K562 (cell line): ENCODE data around the gene SMIM10L1. TPM values are rescaled to one million over a fixed set of nuclear protein-coding genes. Genes with fewer than 3 reads are reported as not detected.

Experiments
- DACH1 ChIP-seq: fragments of 450-650 bp; IDR thresholded peaks from 2 replicates; pipeline ENCODE4 v1.6.1; 2018; ENCODE audit not compliant: partially characterized antibody
- DPF2 ChIP-seq: fragments of 450-650 bp; IDR thresholded peaks from 2 replicates; pipeline ENCODE4 v1.6.1; 2016
- E2F5 ChIP-seq: sonication (generic); formaldehyde crosslinking; IDR thresholded peaks from 2 replicates; pipeline ENCODE4 v1.8.0; 2022; ENCODE audit warnings: mild to moderate bottlenecking, missing genetic modification reagents
- EHMT2 ChIP-seq: fragments of 450-650 bp; IDR thresholded peaks from 2 replicates; pipeline ENCODE4 v1.6.1; 2018; ENCODE audit warnings: antibody characterized with exemption
- ELF1 ChIP-seq: fragments of 200-800 bp; sonication (Bioruptor generic); IDR thresholded peaks from 2 replicates; pipeline ENCODE4 v1.6.1; 2016; ENCODE audit warnings: missing genetic modification characterization, missing compliant biosample characterization
- FOSL1 ChIP-seq: fragments of 200-800 bp; sonication (Bioruptor generic); conservative IDR thresholded peaks from 2 replicates; pipeline ENCODE4 v1.6.1; 2016; ENCODE audit warnings: missing genetic modification characterization, missing compliant biosample characterization
- HNRNPUL1 ChIP-seq: fragments of 200-400 bp; formaldehyde crosslinking; IDR thresholded peaks from 2 replicates; pipeline ENCODE4 v1.6.1; 2017; ENCODE audit warnings: low read length
- JUND ChIP-seq, 2 experiments: IDR thresholded peaks; 2 replicates in 1 of 2; 3 replicates in 1 of 2; pipeline ENCODE4 v1.6.1; 2011; ENCODE audit warnings: borderline replicate concordance in 2 of 2, low read depth in 2 of 2, low read length in 2 of 2, improper control_type of control experiment in 1 of 2, missing biosample characterization in 1 of 2, missing genetic modification characterization in 1 of 2, missing genetic modification reagents in 1 of 2
- KDM5B ChIP-seq: fragments of 200-600 bp; sonication (generic); IDR thresholded peaks from 2 replicates; pipeline ENCODE4 v1.6.1; 2012; ENCODE audit warnings: low read depth, mild to moderate bottlenecking, moderate library complexity, low read length, control low read depth, inconsistent platforms; ENCODE audit not compliant: insufficient replicate concordance
- MCM5 ChIP-seq: fragments of 450-650 bp; IDR thresholded peaks from 2 replicates; pipeline ENCODE4 v1.6.1; 2016; ENCODE audit warnings: low read depth
- MYC ChIP-seq, 2 experiments: fragments of 250-450 bp in 1 of 2; sonication (Bioruptor Pico) in 1 of 2; IDR thresholded peaks; 2 replicates each; pipeline versions ENCODE4 v1.5.1 to v1.6.1; 2012 to 2021; ENCODE audit warnings: low read depth in 2 of 2, borderline replicate concordance in 1 of 2, improper control_type of control experiment in 1 of 2, low read length in 1 of 2, mild to moderate bottlenecking in 1 of 2, moderate library complexity in 1 of 2
- NFYB ChIP-seq: IDR thresholded peaks from 2 replicates; pipeline ENCODE4 v1.6.1; 2011; ENCODE audit warnings: mild to moderate bottlenecking, moderate library complexity; ENCODE audit not compliant: insufficient read length; ENCODE audit errors: extremely low read depth
- RUNX1 ChIP-seq: sonication (generic); IDR thresholded peaks from 2 replicates; pipeline ENCODE4 v1.6.1; 2016; ENCODE audit warnings: antibody characterized with exemption, low read depth
- TEAD1 ChIP-seq, 2 experiments: fragments of 450-650 bp in 1 of 2; sonication (generic) in 1 of 2; formaldehyde crosslinking; IDR thresholded peaks; 2 replicates each; pipeline versions ENCODE4 v1.4.0 to v1.8.0; 2020 to 2022; ENCODE audit warnings: mild to moderate bottlenecking in 2 of 2, missing genetic modification reagents in 1 of 2
- THRB ChIP-seq: fragments of 450-650 bp; formaldehyde crosslinking; conservative IDR thresholded peaks from 2 replicates; pipeline ENCODE4 v1.4.0; 2022; ENCODE audit warnings: mild to moderate bottlenecking, missing genetic modification characterization
- ZBTB7A ChIP-seq: IDR thresholded peaks from 2 replicates; pipeline ENCODE4 v1.6.1; 2011; ENCODE audit warnings: low read depth, mild to moderate bottlenecking, low read length, moderate library complexity, borderline replicate concordance; ENCODE audit not compliant: control insufficient read depth
- ZNF274 ChIP-seq: IDR thresholded peaks from 2 replicates; pipeline ENCODE4 v1.6.1; 2011; ENCODE audit warnings: low read depth, mild to moderate bottlenecking, low read length, moderate library complexity, borderline replicate concordance
- polyA plus RNA-seq, 8 experiments: library from polyadenylated mRNA; depleted of rRNA in 4 of 8; stranded (reverse) in 5 of 8; unstranded in 3 of 8; fragments of >200 nt; fragmentation: Nextera tagmentation in 2 of 8; fragmentation: Illumina TruSeq in 1 of 8; extraction: Ambion mirVana in 2 of 8; extraction: Trizol in 1 of 8; gene quantifications; 2 replicates each; pipeline versions ENCODE4 v1.2.1 to v1.2.3, GENCODE V29; 2011 to 2014; ENCODE audit warnings: inconsistent platforms in 1 of 8, missing spikeins in 1 of 8
- total RNA-seq, 7 experiments: library from RNA; depleted of rRNA in 6 of 7; stranded (reverse); fragments of >200 nt in 6 of 7; fragmentation: Illumina TruSeq in 2 of 7; extraction: Trizol in 2 of 7; gene quantifications; 2 replicates each; pipeline versions ENCODE4 v1.2.1 to v1.2.3, GENCODE V29; 2011 to 2021; ENCODE audit warnings: low replicate concordance in 1 of 7
- TF ChIP-seq, protein P1 (sequence below): fragments of 250-450 bp; sonication (Bioruptor Pico); IDR thresholded peaks from 2 replicates; pipeline ENCODE4 v1.9.0; 2021; ENCODE audit warnings: mild to moderate bottlenecking
- TF ChIP-seq, protein P2 (sequence below), 3 experiments: IDR thresholded peaks in 2 of 3; conservative IDR thresholded peaks in 1 of 3; 2 replicates each; pipeline ENCODE4 v1.5.1; 2011 to 2012; ENCODE audit warnings: low read length in 3 of 3, mild to moderate bottlenecking in 3 of 3, control low read depth in 2 of 3, improper control_type of control experiment in 1 of 3, inconsistent platforms in 1 of 3, low read depth in 1 of 3, mixed read lengths in 1 of 3, moderate library complexity in 1 of 3; ENCODE audit not compliant: insufficient read depth in 2 of 3
- TF ChIP-seq, protein P3 (sequence below): fragments of 450-650 bp; IDR thresholded peaks from 2 replicates; pipeline ENCODE4 v1.6.1; 2016; ENCODE audit warnings: missing biosample characterization, missing genetic modification characterization

Gene SMIM10L1
- total and polyA plus RNA-seq, 9 of the 15 experiments (the other 6 are each of a cell fraction or from before 2014, with no cell fraction given), result 3.0 to 12.1 (median 9.0) TPM

GRCh38 chr12:11171145-11171968 lies at the start of gene SMIM10L1 (continued):
- TF ChIP-seq ELF1 (tag), result peak; percentile 43; the same call in 1 of the 2 replicates
- TF ChIP-seq FOSL1 (tag), result peak; percentile 33; the same call in 1 of the 2 replicates
- TF ChIP-seq MCM5, result no peak
- no peak for TF ChIP-seq DPF2
- no peak for TF ChIP-seq NFYB
- no peak for TF ChIP-seq DACH1
- no peak for TF ChIP-seq THRB
- TF ChIP-seq ZNF274, result no peak
- TF ChIP-seq HNRNPUL1, result no peak
- TF ChIP-seq, protein P1, sequence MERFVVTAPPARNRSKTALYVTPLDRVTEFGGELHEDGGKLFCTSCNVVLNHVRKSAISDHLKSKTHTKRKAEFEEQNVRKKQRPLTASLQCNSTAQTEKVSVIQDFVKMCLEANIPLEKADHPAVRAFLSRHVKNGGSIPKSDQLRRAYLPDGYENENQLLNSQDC, result no peak
- no peak for TF ChIP-seq RUNX1
- 0 out of 2 replicates have a peak, but pooled peaks have one; percentile 20 for TF ChIP-seq JUND (IDR thresholded peaks at IDR 0.05; ENCODE audit: borderline replicate concordance, low read depth, low read length)
- no peak for TF ChIP-seq JUND (tag; IDR thresholded peaks at IDR 0.05; ENCODE audit: borderline replicate concordance, low read depth, low read length)
- TF ChIP-seq, protein P2, sequence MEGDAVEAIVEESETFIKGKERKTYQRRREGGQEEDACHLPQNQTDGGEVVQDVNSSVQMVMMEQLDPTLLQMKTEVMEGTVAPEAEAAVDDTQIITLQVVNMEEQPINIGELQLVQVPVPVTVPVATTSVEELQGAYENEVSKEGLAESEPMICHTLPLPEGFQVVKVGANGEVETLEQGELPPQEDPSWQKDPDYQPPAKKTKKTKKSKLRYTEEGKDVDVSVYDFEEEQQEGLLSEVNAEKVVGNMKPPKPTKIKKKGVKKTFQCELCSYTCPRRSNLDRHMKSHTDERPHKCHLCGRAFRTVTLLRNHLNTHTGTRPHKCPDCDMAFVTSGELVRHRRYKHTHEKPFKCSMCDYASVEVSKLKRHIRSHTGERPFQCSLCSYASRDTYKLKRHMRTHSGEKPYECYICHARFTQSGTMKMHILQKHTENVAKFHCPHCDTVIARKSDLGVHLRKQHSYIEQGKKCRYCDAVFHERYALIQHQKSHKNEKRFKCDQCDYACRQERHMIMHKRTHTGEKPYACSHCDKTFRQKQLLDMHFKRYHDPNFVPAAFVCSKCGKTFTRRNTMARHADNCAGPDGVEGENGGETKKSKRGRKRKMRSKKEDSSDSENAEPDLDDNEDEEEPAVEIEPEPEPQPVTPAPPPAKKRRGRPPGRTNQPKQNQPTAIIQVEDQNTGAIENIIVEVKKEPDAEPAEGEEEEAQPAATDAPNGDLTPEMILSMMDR (IDR thresholded peaks at IDR 0.05 in 2 of 3, conservative IDR thresholded peaks at IDR 0.05 in 1 of 3; ENCODE audit: insufficient read depth in 2 of 3, low read depth in 1 of 3, low read length in 3 of 3), result peak in 1 of 3 experiments; percentile 14; a peak in 2 of 6 replicates
- TF ChIP-seq E2F5, result no peak
- TF ChIP-seq MYC (IDR thresholded peaks at IDR 0.05; ENCODE audit: low read depth, low read length), result peak; percentile 20; the same call in 1 of the 2 replicates
- TF ChIP-seq MYC (CRISPR knock-in tag; IDR thresholded peaks at IDR 0.05; ENCODE audit: borderline replicate concordance, low read depth), result no peak
- TF ChIP-seq KDM5B, result peak; percentile 85
- peak; percentile 30 to 45; a peak in 1 of 4 replicates for TF ChIP-seq TEAD1 (CRISPR knock-in tag; IDR thresholded peaks at IDR 0.05)
- TF ChIP-seq EHMT2, result 0 out of 2 replicates have a peak, but pooled peaks have one; percentile 10
- TF ChIP-seq, protein P3, sequence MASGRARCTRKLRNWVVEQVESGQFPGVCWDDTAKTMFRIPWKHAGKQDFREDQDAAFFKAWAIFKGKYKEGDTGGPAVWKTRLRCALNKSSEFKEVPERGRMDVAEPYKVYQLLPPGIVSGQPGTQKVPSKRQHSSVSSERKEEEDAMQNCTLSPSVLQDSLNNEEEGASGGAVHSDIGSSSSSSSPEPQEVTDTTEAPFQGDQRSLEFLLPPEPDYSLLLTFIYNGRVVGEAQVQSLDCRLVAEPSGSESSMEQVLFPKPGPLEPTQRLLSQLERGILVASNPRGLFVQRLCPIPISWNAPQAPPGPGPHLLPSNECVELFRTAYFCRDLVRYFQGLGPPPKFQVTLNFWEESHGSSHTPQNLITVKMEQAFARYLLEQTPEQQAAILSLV (tag), result no peak
- TF ChIP-seq ZBTB7A, result peak; percentile 29; the same call in 1 of the 2 replicates
